Spinal cord (tissue), 10 donors: Measurements from ENCODE around the gene TCF12. TPM values are rescaled to one million over a fixed set of nuclear protein-coding genes. Genes with fewer than 3 reads are reported as not detected.
"Not testable (repeated sequence)": the region's sequence is repeated elsewhere in the genome, so short reads cannot be mapped to it uniquely, and the experiment has no call there.

Source experiments
- DNase-seq, 6 donors: peaks; one replicate each; pipeline versions ENCODE4 v3.0.0 to v3.0.0-alpha.2; 2013 to 2015; ENCODE audit warnings: low spot score in 6 of 6, low read depth in 4 of 6
- H3K27ac ChIP-seq: one replicate; pipeline ENCODE4 v1.5.1; 2013; ENCODE audit warnings: low read depth, low read length, control low read depth
- H3K27me3 ChIP-seq: one replicate; pipeline ENCODE4 v1.6.1; 2013; ENCODE audit warnings: low read length; ENCODE audit not compliant: control insufficient read depth, insufficient read depth
- H3K36me3 ChIP-seq: one replicate; pipeline ENCODE4 v1.6.1; 2013; ENCODE audit warnings: low read length; ENCODE audit not compliant: control insufficient read depth, insufficient read depth
- H3K4me1 ChIP-seq: one replicate; pipeline ENCODE4 v1.6.1; 2013; ENCODE audit warnings: low read length; ENCODE audit not compliant: control insufficient read depth, insufficient read depth
- H3K4me3 ChIP-seq: one replicate; pipeline ENCODE4 v1.5.1; 2013; ENCODE audit warnings: low read depth, low read length, control low read depth
- H3K9me3 ChIP-seq: one replicate; pipeline ENCODE4 v1.6.1; 2013; ENCODE audit warnings: low read length; ENCODE audit not compliant: control insufficient read depth, insufficient read depth
- WGBS: methylation state at CpG from one replicate; pipeline ENCODE4 v1.1.5; 2013; ENCODE audit warnings: missing lambda C conversion rate; ENCODE audit not compliant: insufficient coverage; 5-methylcytosine and 5-hydroxymethylcytosine counted together
- polyA plus RNA-seq, 2 donors: library from polyadenylated mRNA; unstranded; fragments of 120-200 nt; gene quantifications; one replicate each; pipeline ENCODE4 v1.2.1, GENCODE V29; 2013; ENCODE audit not compliant: insufficient read length in 2 of 2
- total RNA-seq, 2 donors: library from RNA; depleted of rRNA in 1 of 2; stranded (reverse); fragments of 120-200 nt in 1 of 2; fragments of >200 nt in 1 of 2; gene quantifications; one replicate each; pipeline versions ENCODE4 v1.2.3 to v1.2.4, GENCODE V29; 2013 to 2014
- donor health status: healthy.

TCF12 gene
- total and polyA plus RNA-seq, 4 donors = 88.8 to 183 (median 135) TPM

DNA sequence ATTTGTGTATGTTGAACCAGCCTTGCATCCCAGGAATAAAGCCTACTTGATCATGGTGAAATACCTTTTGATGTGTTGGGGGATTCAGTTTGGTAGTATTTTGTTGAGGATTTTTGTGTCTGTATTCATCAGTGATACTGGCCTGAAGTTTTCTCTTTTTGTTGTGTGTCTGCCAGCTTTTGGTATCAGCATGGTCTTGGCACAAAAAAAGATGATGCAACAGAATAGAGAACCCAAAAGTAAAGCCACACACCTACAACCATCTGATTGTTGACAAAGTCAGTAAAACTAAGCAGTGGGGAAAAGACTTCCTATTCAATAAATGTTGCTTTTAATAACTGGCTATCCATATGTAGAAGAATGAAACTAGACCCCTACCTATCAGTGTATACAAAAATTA, 77.6 kb downstream of the TCF12 start:
- H3K4me3 ChIP-seq = no peak overlapping the region
- no peak for DNase-seq
- H3K36me3 ChIP-seq = no peaks in the 10 kb centered on the region
- no peaks in the 10 kb centered on the region for H3K9me3 ChIP-seq
- H3K27ac ChIP-seq = no peak overlapping the region
- H3K4me1 ChIP-seq = no peaks in the 10 kb centered on the region
- no peaks in the 10 kb centered on the region for H3K27me3 ChIP-seq

DNA sequence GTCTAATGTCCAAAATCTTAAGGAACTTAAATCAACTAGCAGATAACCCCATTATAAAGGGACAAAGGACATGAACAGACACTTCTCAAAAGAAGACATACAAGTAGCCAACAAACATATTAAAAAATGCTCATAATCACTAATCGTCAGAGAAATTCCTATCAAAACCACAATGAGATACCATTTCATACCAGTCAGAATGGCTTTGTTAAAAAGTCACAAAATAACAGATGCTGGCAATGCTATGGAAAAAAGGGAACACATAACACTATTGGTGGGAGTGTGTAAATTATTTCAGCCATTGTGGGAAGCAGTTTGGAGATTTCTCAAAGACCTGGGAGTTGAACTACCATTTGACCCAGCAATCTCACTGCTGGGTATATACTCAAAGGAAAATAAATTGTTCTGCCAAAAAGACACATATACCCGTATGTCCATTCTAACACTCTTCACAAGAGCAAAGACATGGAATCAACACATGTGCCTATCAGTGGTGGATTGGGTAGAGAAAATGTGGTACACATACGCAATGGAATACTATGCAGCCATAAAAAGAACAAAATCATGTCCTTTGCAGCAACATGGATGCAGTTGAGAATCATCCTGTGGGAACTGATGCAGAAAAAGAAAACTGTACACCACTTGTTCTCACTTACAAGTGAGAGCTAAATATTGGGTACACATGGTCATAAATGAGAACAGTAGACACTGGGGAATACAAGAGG, 78.5 kb downstream of the TCF12 start:
- no peak overlapping the region for H3K27ac ChIP-seq
- no peaks in the 10 kb centered on the region for H3K36me3 ChIP-seq
- no peaks in the 10 kb centered on the region for H3K27me3 ChIP-seq
- H3K4me3 ChIP-seq = no peak overlapping the region
- DNase-seq = no peak
- no peaks in the 10 kb centered on the region for H3K9me3 ChIP-seq
- H3K4me1 ChIP-seq = no peaks in the 10 kb centered on the region
- no CpG with 5 or more reads among the region's 3 CpGs for WGBS

DNA sequence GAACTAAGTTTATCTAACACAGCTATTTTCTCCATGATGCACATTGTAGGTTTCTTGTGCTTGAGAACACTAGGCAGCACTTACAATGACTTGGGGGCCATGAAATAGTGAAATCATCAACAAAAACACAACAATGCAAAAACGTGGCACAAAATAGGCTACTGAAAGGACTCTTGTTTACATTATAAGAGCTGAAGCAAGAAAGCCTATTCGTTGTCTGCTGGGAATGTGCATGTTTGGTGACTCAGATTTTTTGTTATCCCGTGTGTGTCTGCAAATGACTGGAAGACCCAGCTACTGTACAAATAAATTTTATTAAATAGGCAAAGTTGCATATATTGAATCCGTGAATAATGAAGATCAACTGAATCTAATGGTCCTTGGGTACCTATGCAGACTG, 85.0 kb downstream of the TCF12 start:
- Histone ChIP-seq H3K27ac (no peak overlapping the region), H3K9me3 (no peaks in the 10 kb centered on the region), H3K4me1 (no peaks in the 10 kb centered on the region), H3K4me3 (no peak overlapping the region), H3K36me3 (no peaks in the 10 kb centered on the region), H3K27me3 (no peaks in the 10 kb centered on the region)
- DNase-seq = no peak
- WGBS = 60% methylated on average over 1 of the region's 4 CpGs

DNA sequence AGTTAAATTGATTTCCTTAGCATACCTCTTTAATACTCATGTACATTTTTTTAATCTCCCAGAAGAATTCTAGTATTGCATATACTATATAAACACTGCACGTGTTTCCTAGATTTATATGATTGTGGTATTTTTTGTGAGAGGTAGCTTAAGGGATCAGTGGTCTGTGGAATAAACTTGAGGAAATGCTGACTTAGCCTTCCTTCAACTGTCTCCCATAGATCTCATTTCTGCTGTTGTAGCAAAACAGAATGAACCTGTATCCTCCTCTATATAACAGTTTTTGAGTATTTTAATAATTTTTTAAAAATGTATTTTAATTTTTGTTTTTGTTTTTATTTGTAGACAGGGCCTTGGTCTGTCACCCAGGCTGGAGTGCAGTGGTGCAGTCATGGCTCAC, 86.8 kb downstream of the TCF12 start:
- H3K4me3 ChIP-seq = no peak overlapping the region
- H3K9me3 ChIP-seq = no peaks in the 10 kb centered on the region
- WGBS = no CpG with 5 or more reads among the region's 1 CpG
- no peaks in the 10 kb centered on the region for H3K36me3 ChIP-seq
- H3K4me1 ChIP-seq = no peaks in the 10 kb centered on the region
- H3K27ac ChIP-seq = no peak overlapping the region
- DNase-seq = no peak
- H3K27me3 ChIP-seq = no peaks in the 10 kb centered on the region

- H3K4me1 ChIP-seq, H3K27me3 ChIP-seq, H3K27ac ChIP-seq, H3K4me3 ChIP-seq, H3K9me3 ChIP-seq, H3K36me3 ChIP-seq, DNase-seq: not testable (repeated sequence)
- WGBS = 80% methylated on average over 1 of the region's 1 CpG
Observed at GRCh38 chr15:57007797-57008196, 89.4 kb downstream of the TCF12 start.

- 90% methylated on average over 2 of the region's 2 CpGs for WGBS
- DNase-seq = no peak
- H3K4me1 ChIP-seq = no peaks in the 10 kb centered on the region
Observed at GRCh38 chr15:57010724-57011123, 92.3 kb downstream of the TCF12 start.

DNA sequence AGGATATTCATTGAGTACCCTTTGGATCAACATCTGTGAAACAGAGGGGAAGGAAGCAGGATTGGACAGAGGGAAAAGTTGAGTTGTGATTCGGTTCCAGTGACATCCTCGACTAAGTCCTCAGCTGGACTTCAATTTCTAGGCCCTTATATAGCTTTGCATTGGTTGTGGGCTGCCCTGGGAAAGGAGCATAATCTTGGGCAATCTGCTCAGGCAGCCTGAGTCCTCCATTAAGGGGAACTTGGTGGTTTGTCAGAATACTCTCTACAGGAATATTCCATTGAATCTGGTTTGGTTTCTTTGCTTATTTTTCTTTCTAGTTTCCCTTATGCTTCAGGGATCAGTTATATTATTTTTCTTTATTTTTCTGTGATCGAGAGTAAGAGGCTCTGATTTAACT, 94.1 kb downstream of the TCF12 start:
- no peaks in the 10 kb centered on the region for H3K9me3 ChIP-seq

More at GRCh38 chr15:57010724-57011123, 92.3 kb downstream of the TCF12 start:
- no peak overlapping the region for H3K4me3 ChIP-seq
- no peaks in the 10 kb centered on the region for H3K36me3 ChIP-seq
- no peaks in the 10 kb centered on the region for H3K9me3 ChIP-seq
- H3K27me3 ChIP-seq = no peaks in the 10 kb centered on the region
- no peak overlapping the region for H3K27ac ChIP-seq

GRCh38 chr15:57014896-57015295, 96.5 kb downstream of the TCF12 start:
- DNase-seq, H3K4me3 ChIP-seq, H3K4me1 ChIP-seq, H3K36me3 ChIP-seq, H3K9me3 ChIP-seq, H3K27ac ChIP-seq, H3K27me3 ChIP-seq: not testable (repeated sequence)
- WGBS = 100% methylated on average over 2 of the region's 5 CpGs

More for the DNA sequence above, 94.1 kb downstream of the TCF12 start:
- DNase-seq = no peak
- no peaks in the 10 kb centered on the region for H3K27me3 ChIP-seq
- no peaks in the 10 kb centered on the region for H3K4me1 ChIP-seq
- WGBS = 70% methylated on average over 2 of the region's 3 CpGs
- H3K27ac ChIP-seq = no peak overlapping the region
- H3K4me3 ChIP-seq = no peak overlapping the region
- H3K36me3 ChIP-seq = no peaks in the 10 kb centered on the region

- DNase-seq = no peak
Observed at GRCh38 chr15:57015360-57015759, 96.9 kb downstream of the TCF12 start.

DNA sequence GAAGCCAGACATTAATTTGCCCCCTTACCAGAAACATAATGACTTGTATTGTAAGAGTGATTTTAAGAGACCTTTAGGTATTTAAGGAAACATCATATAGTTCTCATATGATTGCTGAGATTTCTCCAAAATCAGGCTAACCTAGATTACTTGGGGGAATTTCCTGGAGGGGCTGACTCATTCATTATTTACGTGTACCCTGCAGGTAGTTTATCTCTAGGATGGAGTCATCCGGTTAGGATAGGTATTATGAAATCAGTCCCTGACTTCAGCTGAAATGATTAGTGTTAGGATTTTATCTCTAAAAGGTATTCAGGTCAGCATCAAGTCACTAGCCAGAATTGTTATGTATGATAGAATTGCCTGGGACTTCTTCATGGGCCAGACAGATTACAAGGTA, 97.5 kb downstream of the TCF12 start:
- Histone ChIP-seq H3K4me1 (peaks cover 4% of the 10 kb centered on the region), H3K4me3 (no peak overlapping the region), H3K36me3 (no peaks in the 10 kb centered on the region), H3K9me3 (no peaks in the 10 kb centered on the region), H3K27ac (no peak overlapping the region), H3K27me3 (no peaks in the 10 kb centered on the region)
- 93% methylated on average over 2 of the region's 2 CpGs for WGBS
- no peak for DNase-seq

More at GRCh38 chr15:57015360-57015759, 96.9 kb downstream of the TCF12 start:
- Histone ChIP-seq H3K4me1 (peaks cover 4% of the 10 kb centered on the region), H3K27ac (no peak overlapping the region), H3K27me3 (no peaks in the 10 kb centered on the region), H3K9me3 (no peaks in the 10 kb centered on the region), H3K36me3 (no peaks in the 10 kb centered on the region), H3K4me3 (no peak overlapping the region)
